ENCODE data around the gene CACNA2D3. TPM values are rescaled to one million over a fixed set of nuclear protein-coding genes. Genes with fewer than 3 reads are reported as not detected.

Gene CACNA2D3
- total RNA-seq, 1 experiment from 2014 or later, result 0.59 TPM

DNA sequence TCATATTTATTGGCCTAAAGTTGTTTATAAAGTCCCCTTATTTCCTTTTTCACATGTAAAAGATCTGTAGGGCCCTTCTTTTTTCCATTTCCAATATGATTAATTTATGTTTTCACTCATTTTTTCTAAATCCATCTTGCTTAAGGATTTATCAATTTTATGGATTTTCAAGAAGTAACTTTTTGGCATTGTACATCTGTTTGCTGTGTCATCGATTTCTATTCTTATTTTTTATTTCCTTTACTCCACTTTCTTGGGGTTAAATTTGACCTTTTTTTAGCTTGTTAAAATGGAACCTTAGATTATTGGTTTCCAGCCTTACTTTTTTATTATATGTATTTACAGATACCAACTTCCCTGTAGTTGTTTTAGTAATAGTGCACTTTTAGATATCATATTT is 597.6 kb downstream of the CACNA2D3 start:
- no peak for DNase-seq
- Histone ChIP-seq H3K27me3 (ENCODE audit: insufficient read depth, low read depth) (no peaks in the 10 kb centered on the region), H3K4me2 (no peak overlapping the region), H4K20me1 (ENCODE audit: insufficient read depth) (no peaks in the 10 kb centered on the region), H3K9me2 (ENCODE audit: insufficient read depth) (no peaks in the 10 kb centered on the region), H3K27ac (no peak overlapping the region), H3K4me3 (no peak overlapping the region), H3F3A (ENCODE audit: insufficient read depth, low read depth) (no peaks in the 10 kb centered on the region), H3K9me3 (ENCODE audit: insufficient read depth, low read depth) (no peaks in the 10 kb centered on the region), H3K4me1 (replicated peaks; ENCODE audit: insufficient read depth) (no peaks in the 10 kb centered on the region), H2AFZ (no peak overlapping the region), H3K79me2 (ENCODE audit: low read depth) (no peaks in the 10 kb centered on the region), H3K36me3 (ENCODE audit: low read depth) (no peaks in the 10 kb centered on the region)
- no TSS peak for BruUV-seq (replicated peaks)
- intact Hi-C loops (cut with micrococcal nuclease; ENCODE audit: unreplicated experiment), result no loop called here
- TF ChIP-seq, protein P1, sequence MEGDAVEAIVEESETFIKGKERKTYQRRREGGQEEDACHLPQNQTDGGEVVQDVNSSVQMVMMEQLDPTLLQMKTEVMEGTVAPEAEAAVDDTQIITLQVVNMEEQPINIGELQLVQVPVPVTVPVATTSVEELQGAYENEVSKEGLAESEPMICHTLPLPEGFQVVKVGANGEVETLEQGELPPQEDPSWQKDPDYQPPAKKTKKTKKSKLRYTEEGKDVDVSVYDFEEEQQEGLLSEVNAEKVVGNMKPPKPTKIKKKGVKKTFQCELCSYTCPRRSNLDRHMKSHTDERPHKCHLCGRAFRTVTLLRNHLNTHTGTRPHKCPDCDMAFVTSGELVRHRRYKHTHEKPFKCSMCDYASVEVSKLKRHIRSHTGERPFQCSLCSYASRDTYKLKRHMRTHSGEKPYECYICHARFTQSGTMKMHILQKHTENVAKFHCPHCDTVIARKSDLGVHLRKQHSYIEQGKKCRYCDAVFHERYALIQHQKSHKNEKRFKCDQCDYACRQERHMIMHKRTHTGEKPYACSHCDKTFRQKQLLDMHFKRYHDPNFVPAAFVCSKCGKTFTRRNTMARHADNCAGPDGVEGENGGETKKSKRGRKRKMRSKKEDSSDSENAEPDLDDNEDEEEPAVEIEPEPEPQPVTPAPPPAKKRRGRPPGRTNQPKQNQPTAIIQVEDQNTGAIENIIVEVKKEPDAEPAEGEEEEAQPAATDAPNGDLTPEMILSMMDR (conservative IDR thresholded peaks at IDR 0.05), result no peak
- no peak for TF ChIP-seq EZH2 (IDR thresholded peaks at IDR 0.05; ENCODE audit: low read depth)
- ChIA-PET CTCF (no interaction called here), POLR2A (ENCODE audit: unreplicated experiment) (no interaction called here)

DNA sequence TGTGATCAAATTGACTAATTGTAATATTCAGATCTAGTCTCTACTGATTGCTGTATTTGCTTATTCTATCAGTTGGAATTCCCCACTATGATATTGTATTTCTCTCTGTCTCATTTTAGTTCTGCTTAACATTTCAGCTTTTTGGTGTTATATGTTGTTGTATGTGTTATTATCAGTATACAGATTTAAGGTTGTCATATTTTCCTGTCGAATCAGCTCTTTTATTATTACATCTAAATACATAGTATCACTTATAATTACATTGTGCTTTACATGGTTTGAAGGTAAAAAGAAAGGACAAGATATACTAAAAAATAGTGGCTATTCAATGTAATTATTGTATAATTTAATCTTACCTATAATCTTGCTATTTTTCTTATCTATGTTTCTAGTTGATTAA is 598.3 kb downstream of the CACNA2D3 start:
- no TSS peak for BruUV-seq (replicated peaks)
- H3K36me3 ChIP-seq (ENCODE audit: low read depth), result no peaks in the 10 kb centered on the region
- H4K20me1 ChIP-seq (ENCODE audit: insufficient read depth), result no peaks in the 10 kb centered on the region
- ChIA-PET POLR2A (ENCODE audit: unreplicated experiment) (no interaction called here), CTCF (no interaction called here)
- H3K9me2 ChIP-seq (ENCODE audit: insufficient read depth), result no peaks in the 10 kb centered on the region
- no peak overlapping the region for H3K4me3 ChIP-seq
- H3K4me1 ChIP-seq (replicated peaks; ENCODE audit: insufficient read depth), result no peaks in the 10 kb centered on the region
- TF ChIP-seq, protein P1 (conservative IDR thresholded peaks at IDR 0.05), result no peak
- TF ChIP-seq EZH2 (IDR thresholded peaks at IDR 0.05; ENCODE audit: low read depth), result no peak
- H2AFZ ChIP-seq, result no peak overlapping the region
- H3K4me2 ChIP-seq, result no peak overlapping the region
- no peaks in the 10 kb centered on the region for H3K79me2 ChIP-seq (ENCODE audit: low read depth)
- no peak for DNase-seq
- no peaks in the 10 kb centered on the region for H3F3A ChIP-seq (ENCODE audit: insufficient read depth, low read depth)
- no peaks in the 10 kb centered on the region for H3K27me3 ChIP-seq (ENCODE audit: insufficient read depth, low read depth)
- H3K27ac ChIP-seq, result no peak overlapping the region
- H3K9me3 ChIP-seq (ENCODE audit: insufficient read depth, low read depth), result no peaks in the 10 kb centered on the region
- intact Hi-C loops (cut with micrococcal nuclease; ENCODE audit: unreplicated experiment), result no loop called here

DNA sequence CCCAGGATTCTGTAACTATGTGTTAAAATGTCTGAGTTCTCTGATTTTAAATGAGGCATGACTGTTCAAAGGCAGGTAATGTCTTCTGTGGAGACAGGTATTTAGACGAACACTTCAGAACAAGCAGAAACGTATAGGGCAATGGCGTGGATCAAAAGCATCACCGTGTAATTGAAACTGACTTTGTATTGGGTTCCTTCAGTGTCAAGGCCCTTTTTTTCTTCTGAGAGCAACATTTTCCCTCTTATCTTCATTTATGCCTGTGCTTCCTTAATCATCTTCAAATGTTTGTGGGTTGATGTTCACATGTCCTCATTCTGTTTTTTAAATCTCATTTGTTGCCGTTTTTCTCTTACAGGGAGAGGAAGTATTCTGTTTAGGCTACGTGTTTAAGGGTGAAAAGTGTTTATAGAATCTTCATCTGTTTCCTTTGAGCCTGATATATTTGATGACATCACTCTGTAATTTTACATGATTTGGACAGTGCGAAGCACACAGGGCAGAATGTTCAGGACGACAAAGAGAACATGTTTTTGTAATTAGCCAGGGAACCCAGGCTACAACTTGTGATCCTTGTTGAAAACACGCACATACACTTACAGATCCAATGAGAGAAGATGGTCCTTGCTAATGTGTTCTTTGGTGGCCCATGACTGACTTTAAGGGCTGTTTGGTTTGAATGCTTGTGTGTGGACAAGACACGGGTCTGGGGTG is 609.5 kb downstream of the CACNA2D3 start:
- H3F3A ChIP-seq (ENCODE audit: insufficient read depth, low read depth), result no peaks in the 10 kb centered on the region
- no peak for TF ChIP-seq EZH2 (IDR thresholded peaks at IDR 0.05; ENCODE audit: low read depth)
- TF ChIP-seq, protein P1 (conservative IDR thresholded peaks at IDR 0.05), result no peak
- H3K4me2 ChIP-seq, result no peak overlapping the region
- H3K36me3 ChIP-seq (ENCODE audit: low read depth), result no peaks in the 10 kb centered on the region
- H3K79me2 ChIP-seq (ENCODE audit: low read depth), result no peaks in the 10 kb centered on the region
- ChIA-PET POLR2A (ENCODE audit: unreplicated experiment) (no interaction called here), CTCF (no interaction called here)
- H3K27me3 ChIP-seq (ENCODE audit: insufficient read depth, low read depth), result peaks cover 16% of the 10 kb centered on the region; the same call in 1 of the 2 replicates
- H3K9me2 ChIP-seq (ENCODE audit: insufficient read depth), result no peaks in the 10 kb centered on the region
- H3K4me1 ChIP-seq (replicated peaks; ENCODE audit: insufficient read depth), result no peaks in the 10 kb centered on the region
- H2AFZ ChIP-seq, result no peak overlapping the region
- BruUV-seq (replicated peaks), result no TSS peak
- no peak for DNase-seq
- H3K4me3 ChIP-seq, result no peak overlapping the region
- H4K20me1 ChIP-seq (ENCODE audit: insufficient read depth), result no peaks in the 10 kb centered on the region
- H3K27ac ChIP-seq, result no peak overlapping the region
- intact Hi-C loops (cut with micrococcal nuclease; ENCODE audit: unreplicated experiment), result no loop called here
- no peaks in the 10 kb centered on the region for H3K9me3 ChIP-seq (ENCODE audit: insufficient read depth, low read depth)

Data from PC-9 (cell line).